HCT116 (cell line): ENCODE data around the gene C14orf93. TPM values are rescaled to one million over a fixed set of nuclear protein-coding genes. Genes with fewer than 3 reads are reported as not detected.

Source experiments
- ATAC-seq: fragments of 200-7000 bp; cut with Tn5 transposase; 2 replicates; pipeline ENCODE4 v1.9.1; 2020; ENCODE audit warnings: mild to moderate bottlenecking, moderate library complexity
- BruUV-seq: library from RNA; stranded (reverse); fragments of 400-500 nt; replicated peaks from 2 replicates; lab custom pipeline; 2021; lab: Mats Ljungman, UMichigan
- CTCF ChIA-PET: fragments of 300-600 bp; sonication (Branson Sonifier 250); formaldehyde crosslinking; loops from one replicate; lab custom pipeline; 2021; ENCODE audit warnings: antibody characterized with exemption; lab: Charles Lee
- POLR2A ChIA-PET: fragments of 300-600, 350-600 bp; sonication (Branson Sonifier 250); formaldehyde crosslinking; loops from one replicate; lab custom pipeline; 2021; ENCODE audit warnings: antibody characterized with exemption; lab: Charles Lee
- RAD21 ChIA-PET, 2 experiments: fragments of 300-600 bp; sonication (Branson Sonifier 250); formaldehyde crosslinking; loops; one replicate each; lab custom pipeline; 2023; ENCODE audit warnings: low total read pairs in 2 of 2; ENCODE audit not compliant: uncharacterized antibody in 2 of 2, unreplicated experiment in 2 of 2, low non-redundant PET in 1 of 2; lab: Charles Lee
- DNase-seq: peaks from one replicate; pipeline ENCODE4 v3.0.0-alpha.2; 2010; ENCODE audit warnings: low read depth, low spot score
- H2AFZ ChIP-seq: fragments of 200-600 bp; shearing (Covaris generic), sonication (generic); 2 replicates; pipeline ENCODE4 v1.6.1; 2017; ENCODE audit warnings: low read depth, mixed run types, mixed read lengths, antibody characterized with exemption, low read length; ENCODE audit not compliant: poor library complexity, severe bottlenecking
- H3K27ac ChIP-seq: 2 replicates; pipeline ENCODE4 v1.5.1; 2012; ENCODE audit warnings: low read depth, low read length
- H3K27me3 ChIP-seq: fragments of 200-600 bp; sonication (generic); 2 replicates; pipeline ENCODE4 v1.6.1; 2016; ENCODE audit warnings: mixed run types, low read length, mixed read lengths; ENCODE audit not compliant: insufficient read depth
- H3K36me3 ChIP-seq, 2 experiments: fragments of 200-500 bp in 1 of 2; fragments of 200-600 bp in 1 of 2; sonication (Bioruptor generic) in 1 of 2; sonication (generic) in 1 of 2; 2 replicates each; pipeline versions ENCODE4 v1.5.1 to v1.6.1; 2014 to 2016; ENCODE audit warnings: low read length in 2 of 2, inconsistent platforms in 1 of 2, mixed read lengths in 1 of 2, mixed run types in 1 of 2; ENCODE audit not compliant: insufficient read depth in 2 of 2, control insufficient read depth in 1 of 2
- H3K4me1 ChIP-seq, 2 experiments: fragments of 200-600 bp in 1 of 2; sonication (generic) in 1 of 2; 2 replicates each; pipeline versions ENCODE4 v1.5.1 to v1.6.1; 2012 to 2017; ENCODE audit warnings: low read length in 2 of 2, inconsistent platforms in 1 of 2, mild to moderate bottlenecking in 1 of 2, mixed read lengths in 1 of 2, mixed run types in 1 of 2, moderate library complexity in 1 of 2; ENCODE audit not compliant: insufficient read depth in 2 of 2, control insufficient read depth in 1 of 2
- H3K4me2 ChIP-seq: fragments of 200-600 bp; sonication (generic); 2 replicates; pipeline ENCODE4 v1.6.1; 2017; ENCODE audit warnings: mixed run types, low read length, mixed read lengths
- H3K4me3 ChIP-seq, 2 experiments: fragments of 200-600 bp in 1 of 2; sonication (generic) in 1 of 2; replicated peaks in 1 of 2; 2 replicates each; pipeline ENCODE4 v1.5.1; 2011 to 2016; ENCODE audit warnings: low read length in 2 of 2, control low read depth in 1 of 2, low read depth in 1 of 2, mild to moderate bottlenecking in 1 of 2, mixed read lengths in 1 of 2, mixed run types in 1 of 2
- H3K79me2 ChIP-seq: fragments of 200-600 bp; sonication (generic); 2 replicates; pipeline ENCODE4 v1.6.1; 2017; ENCODE audit warnings: mild to moderate bottlenecking, mixed run types, low read length, moderate library complexity, mixed read lengths; ENCODE audit not compliant: insufficient read depth
- H3K9ac ChIP-seq: fragments of 200-600 bp; sonication (generic); 2 replicates; pipeline ENCODE4 v1.6.1; 2016; ENCODE audit warnings: low read length, mixed read lengths
- H3K9me2 ChIP-seq: fragments of 200-600 bp; sonication (generic), shearing (Covaris generic); 2 replicates; pipeline ENCODE4 v1.6.1; 2017; ENCODE audit warnings: mixed run types, mild to moderate bottlenecking, moderate library complexity; ENCODE audit not compliant: insufficient read depth
- H3K9me3 ChIP-seq, 2 experiments: fragments of 200-500 bp in 1 of 2; fragments of 200-600 bp in 1 of 2; sonication (Bioruptor generic) in 1 of 2; sonication (generic) in 1 of 2; 2 replicates each; pipeline ENCODE4 v1.6.1; 2014 to 2017; ENCODE audit warnings: low read length in 2 of 2, mixed read lengths in 2 of 2, inconsistent platforms in 1 of 2, low read depth in 1 of 2, mild to moderate bottlenecking in 1 of 2, mixed run types in 1 of 2, moderate library complexity in 1 of 2; ENCODE audit not compliant: control insufficient read depth in 1 of 2, insufficient read depth in 1 of 2
- H4K20me1 ChIP-seq: fragments of 200-600 bp; sonication (generic), shearing (Covaris generic); 2 replicates; pipeline ENCODE4 v1.6.1; 2017; ENCODE audit warnings: mixed run types, mild to moderate bottlenecking, moderate library complexity; ENCODE audit not compliant: insufficient read depth
- ATF3 ChIP-seq: IDR thresholded peaks from 2 replicates; pipeline ENCODE4 v1.6.1; 2012
- CBX3 ChIP-seq: IDR thresholded peaks from 2 replicates; pipeline ENCODE4 v1.6.1; 2012; ENCODE audit warnings: low read depth
- FOSL1 ChIP-seq: IDR thresholded peaks from 2 replicates; pipeline ENCODE4 v1.6.1; 2012; ENCODE audit warnings: low read depth
- MAX ChIP-seq: IDR thresholded peaks from 2 replicates; pipeline ENCODE4 v1.6.1; 2012
- POLR2A ChIP-seq: IDR thresholded peaks from 2 replicates; pipeline ENCODE4 v1.7.0; 2011; ENCODE audit warnings: borderline replicate concordance; ENCODE audit not compliant: insufficient read depth, insufficient read length; ENCODE audit errors: extremely low read depth
- REST ChIP-seq: IDR thresholded peaks from 2 replicates; pipeline ENCODE4 v1.6.1; 2012; ENCODE audit warnings: low read depth
- SIN3A ChIP-seq: IDR thresholded peaks from 2 replicates; pipeline ENCODE4 v1.6.1; 2012; ENCODE audit warnings: low read depth
- SRF ChIP-seq: IDR thresholded peaks from 2 replicates; pipeline ENCODE4 v1.6.1; 2012; ENCODE audit warnings: low read depth
- YY1 ChIP-seq: IDR thresholded peaks from 2 replicates; pipeline ENCODE4 v1.6.1; 2011; ENCODE audit warnings: low read length, low read depth, moderate library complexity, mild to moderate bottlenecking; ENCODE audit not compliant: insufficient replicate concordance; ENCODE audit errors: extremely low read depth
- ZFX ChIP-seq: fragments of 450-650 bp; IDR thresholded peaks from 2 replicates; pipeline ENCODE4 v1.6.1; 2017
- intact Hi-C: fragments of 100-400 bp; cut with micrococcal nuclease; formaldehyde crosslinking; loops from 2 replicates; pipeline ENCODE4 v1.10.0; 2022
- total RNA-seq: library from RNA; stranded (reverse); gene quantifications from one replicate; pipeline ENCODE4 v1.2.1, GENCODE V29; 2021; ENCODE audit not compliant: unreplicated experiment

The C14orf93 gene
- total RNA-seq, 1 experiment from 2014 or later, result 13.7 TPM

- no peak for ATAC-seq
- Histone ChIP-seq H3K9me3 (no peaks in the 10 kb centered on the region), H3K79me2 (no peaks in the 10 kb centered on the region), H3K4me2 (no peak overlapping the region), H4K20me1 (no peaks in the 10 kb centered on the region), H2AFZ (no peak overlapping the region), H3K9ac (no peak overlapping the region), H3K4me1 (peaks cover 14 to 18% of the 10 kb centered on the region in 2 experiments), H3K36me3 (peaks cover 2 to 32% of the 10 kb centered on the region in 2 experiments; a peak in 2 of 4 replicates), H3K27me3 (no peaks in the 10 kb centered on the region), H3K4me3 (no peak overlapping the region), H3K9me2 (no peaks in the 10 kb centered on the region), H3K27ac (no peak overlapping the region)
- TF ChIP-seq ATF3, result no peak
- TF ChIP-seq CBX3, result no peak
- TF ChIP-seq FOSL1, result no peak
- TF ChIP-seq MAX, result no peak
- no peak for TF ChIP-seq REST
- no peak for TF ChIP-seq SIN3A
- no peak for TF ChIP-seq ZFX
- no peak for TF ChIP-seq YY1
- no peak for TF ChIP-seq SRF
- no peak for TF ChIP-seq POLR2A
- DNase-seq, result no peak
- RAD21 ChIA-PET, result no interaction called here
- CTCF ChIA-PET, result interaction anchor here (0.9 to 5.2 kb wide), 3 partner anchors 8 to 41 kb away, joined by 3 to 30 read pairs (median 17); partner anchors contain the start of gene PRMT5
- BruUV-seq, result no TSS peak
- intact Hi-C loops, result no loop called here
- POLR2A ChIA-PET, result no interaction called here
Observed at GRCh38 chr14:22971152-22971551, 38.8 kb downstream of the C14orf93 start.
